EH (cell line): ENCODE measurements around the gene ITPRID2.

Experiments used
- DNase-seq: peaks from one replicate; pipeline ENCODE4 v3.0.0-alpha.2; 2015; ENCODE audit warnings: low read depth

Gene ITPRID2

DNA sequence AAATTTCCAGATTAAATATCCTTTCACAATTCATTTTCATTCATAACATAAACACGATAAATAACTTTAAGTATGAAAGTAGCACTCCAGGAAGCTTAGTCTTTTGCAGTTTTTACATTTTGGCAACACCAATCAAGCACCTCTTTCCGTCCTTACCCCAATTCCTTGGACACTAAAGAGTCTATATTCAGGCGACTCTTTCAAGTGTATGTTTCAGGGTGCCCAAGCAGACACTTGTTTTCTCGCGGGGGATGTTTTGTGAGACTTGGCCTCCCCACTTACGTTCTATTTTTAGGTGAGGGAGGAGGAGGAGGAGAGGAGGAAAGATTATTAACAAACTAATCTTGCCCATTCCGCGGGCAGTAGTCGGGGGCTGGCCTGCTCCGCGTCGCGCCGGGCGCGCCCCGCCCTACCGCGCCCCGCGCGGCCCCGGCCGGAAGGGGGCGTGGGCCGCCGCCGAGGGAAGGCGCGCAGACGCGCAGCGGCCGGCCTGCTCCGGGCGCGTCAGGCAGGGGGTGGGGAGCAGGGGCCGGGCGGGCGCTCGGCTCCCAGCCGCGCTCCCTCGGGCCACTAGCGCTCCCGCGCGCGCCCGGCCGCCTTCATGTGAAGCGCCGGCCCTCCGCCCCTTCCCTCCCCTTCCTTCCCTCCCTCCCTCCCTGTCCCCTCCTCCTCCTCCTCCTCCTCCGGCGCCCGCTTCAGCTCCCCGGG lies at the start of gene ITPRID2:
ITPRID2 (plus strand) TSS at position 473 of the 708 bp plus-strand sequence. CDS start 337 bp downstream, outside the sequence.
- DNase-seq = peak; percentile 93

DNA sequence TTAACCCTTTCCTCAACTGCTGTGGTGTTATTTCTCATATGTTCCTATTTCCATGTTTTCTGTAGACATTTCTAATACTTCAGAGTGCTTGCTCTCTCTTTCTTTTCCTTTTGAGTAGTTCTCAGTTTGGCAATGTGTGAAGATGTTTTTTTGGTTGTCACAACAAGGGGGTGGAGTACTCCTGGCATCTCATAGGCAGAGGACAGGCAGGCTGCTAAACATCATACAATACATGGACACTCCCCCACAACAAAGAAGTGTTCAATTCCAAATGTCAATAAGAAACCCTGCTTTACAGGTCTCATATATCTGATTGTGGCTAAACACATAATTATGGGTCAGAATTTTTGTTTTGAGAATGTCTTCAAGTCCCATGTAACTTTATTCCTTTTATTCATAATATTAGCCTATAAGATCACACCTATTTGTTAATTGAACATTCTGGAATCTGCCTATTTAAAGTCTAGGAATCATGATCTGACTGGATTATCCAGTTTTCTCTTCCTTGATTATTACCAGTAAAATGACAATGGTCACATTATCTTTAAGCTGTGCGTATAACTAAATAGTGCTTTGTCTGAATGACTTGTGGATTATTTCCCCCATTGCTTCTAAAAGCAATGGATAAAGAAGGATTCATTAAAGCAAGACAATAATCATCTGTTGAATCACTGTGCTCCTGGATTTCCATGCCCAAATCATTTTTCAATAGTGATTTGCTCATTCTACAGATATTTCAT lies 46.8 kb upstream of the ITPRID2 start:
- DNase-seq = no peak

DNA sequence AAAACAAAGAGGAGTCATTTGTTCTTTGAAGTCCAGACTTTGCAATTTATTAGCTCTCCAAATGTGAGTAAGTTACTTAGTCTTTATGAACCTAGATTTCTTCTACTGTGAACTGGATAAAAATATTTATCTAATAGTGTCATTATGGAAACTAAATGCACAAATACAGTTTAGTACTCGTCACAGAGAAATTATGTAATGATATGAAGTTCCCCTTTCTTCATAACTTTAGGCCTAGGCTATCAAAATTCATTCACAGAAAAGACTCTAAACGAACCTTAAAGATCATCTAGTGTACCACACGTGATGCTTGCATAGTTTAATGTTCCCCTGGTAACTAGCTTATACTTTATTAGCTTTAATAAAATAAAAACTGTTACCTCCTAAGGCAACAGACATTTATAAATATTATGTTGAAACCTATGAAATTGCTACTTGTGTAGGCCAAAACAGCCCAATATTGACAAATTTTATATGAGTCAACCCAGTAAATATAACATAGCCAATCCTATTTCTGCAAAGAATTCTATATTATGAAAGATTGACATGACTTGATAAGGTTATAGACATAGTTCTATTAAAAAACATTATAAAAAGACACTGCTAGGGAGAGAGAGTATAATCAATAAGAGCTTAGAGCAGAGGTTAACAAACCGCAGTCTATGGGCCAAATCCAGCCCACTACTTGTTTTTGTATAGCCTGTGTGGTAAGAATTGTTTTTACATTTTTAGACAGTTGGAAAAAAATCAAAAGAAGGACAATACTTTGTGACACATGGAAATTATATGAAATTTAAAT lies 44.9 kb upstream of the ITPRID2 start:
- DNase-seq = no peak

DNA sequence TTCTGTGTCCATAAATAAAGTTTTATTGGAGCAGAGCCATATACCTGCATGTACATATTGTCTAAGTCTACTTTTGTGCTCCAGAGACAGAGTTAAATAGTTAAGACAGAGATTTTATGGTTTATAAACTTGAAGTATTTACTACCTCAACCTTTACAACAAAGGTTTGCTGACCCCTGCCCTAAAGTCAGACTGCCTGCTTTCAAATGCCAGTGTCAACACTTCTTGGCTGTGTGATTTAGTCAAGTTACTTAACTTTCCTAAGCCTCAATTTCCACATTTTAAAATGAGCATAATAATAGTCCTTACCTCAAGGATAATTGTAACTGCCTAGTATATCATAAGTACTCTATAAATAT lies 44.4 kb upstream of the ITPRID2 start:
- DNase-seq = no peak

DNA sequence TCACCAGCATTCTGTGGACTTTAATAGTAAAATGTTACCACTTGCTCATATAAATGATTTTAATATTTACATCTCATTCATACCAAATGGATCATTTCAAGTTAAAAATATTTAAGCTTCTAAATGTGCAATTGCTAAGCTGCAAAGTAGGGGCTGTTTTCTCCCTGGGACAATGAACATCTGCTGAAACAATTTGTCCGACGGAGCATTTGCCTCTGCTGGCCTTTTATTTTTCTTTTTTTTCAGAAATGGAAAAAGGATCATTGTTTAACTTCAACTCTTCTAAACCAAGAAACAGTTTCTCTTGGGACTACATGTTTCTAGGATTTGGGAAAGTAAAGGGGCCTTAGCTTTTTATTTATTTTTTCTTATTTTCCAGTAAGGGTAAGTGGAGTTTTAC lies 43.8 kb upstream of the ITPRID2 start:
- no peak for DNase-seq

DNA sequence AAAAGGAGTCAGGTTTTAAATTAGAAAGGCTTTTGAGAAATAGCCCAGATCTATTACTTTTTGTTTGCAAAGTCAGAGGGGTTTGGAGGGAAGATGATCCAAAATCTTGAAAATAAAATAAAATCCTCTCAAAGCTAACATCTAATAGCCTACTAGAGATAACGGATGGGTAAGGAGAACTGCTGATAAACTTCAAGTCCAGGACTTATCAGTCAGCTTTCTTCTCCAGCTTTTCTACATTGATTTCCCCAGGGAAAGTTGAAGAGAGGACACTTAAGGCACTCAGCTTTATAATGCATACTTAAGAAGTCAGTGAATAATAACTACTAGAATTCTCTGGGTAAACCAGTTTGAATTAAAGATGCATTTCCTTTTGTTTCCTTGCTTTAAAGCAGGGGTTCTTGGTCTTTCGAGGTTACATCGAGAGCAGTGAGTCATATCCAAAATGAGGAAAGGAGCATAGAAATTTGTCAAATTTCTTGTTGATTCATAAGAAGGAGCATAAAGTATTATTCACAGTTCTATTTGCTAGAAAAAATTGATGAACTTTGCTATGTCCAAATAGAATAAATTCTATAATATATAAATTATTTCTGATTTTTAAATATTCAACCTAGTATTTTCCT lies 43.2 kb upstream of the ITPRID2 start:
- no peak for DNase-seq

DNA sequence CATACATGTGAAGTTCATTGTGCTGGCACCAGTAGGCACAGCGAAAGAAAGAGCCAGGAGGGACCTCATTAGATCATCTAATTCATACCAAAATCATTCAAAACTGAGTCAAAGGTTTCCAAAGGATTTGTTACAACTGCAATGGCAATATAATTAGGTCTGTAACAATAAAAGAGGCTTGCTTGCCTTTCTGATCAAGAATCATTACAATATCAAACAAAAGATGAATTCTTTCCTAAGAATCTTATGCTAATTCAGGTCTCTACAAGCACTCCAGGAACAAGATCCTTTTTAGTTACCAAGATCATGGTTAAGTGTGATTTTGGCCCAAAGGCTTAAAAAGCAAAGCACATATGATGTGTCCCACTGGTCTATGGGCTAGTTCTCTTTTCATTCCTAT lies 41.9 kb upstream of the ITPRID2 start:
- no peak for DNase-seq

DNA sequence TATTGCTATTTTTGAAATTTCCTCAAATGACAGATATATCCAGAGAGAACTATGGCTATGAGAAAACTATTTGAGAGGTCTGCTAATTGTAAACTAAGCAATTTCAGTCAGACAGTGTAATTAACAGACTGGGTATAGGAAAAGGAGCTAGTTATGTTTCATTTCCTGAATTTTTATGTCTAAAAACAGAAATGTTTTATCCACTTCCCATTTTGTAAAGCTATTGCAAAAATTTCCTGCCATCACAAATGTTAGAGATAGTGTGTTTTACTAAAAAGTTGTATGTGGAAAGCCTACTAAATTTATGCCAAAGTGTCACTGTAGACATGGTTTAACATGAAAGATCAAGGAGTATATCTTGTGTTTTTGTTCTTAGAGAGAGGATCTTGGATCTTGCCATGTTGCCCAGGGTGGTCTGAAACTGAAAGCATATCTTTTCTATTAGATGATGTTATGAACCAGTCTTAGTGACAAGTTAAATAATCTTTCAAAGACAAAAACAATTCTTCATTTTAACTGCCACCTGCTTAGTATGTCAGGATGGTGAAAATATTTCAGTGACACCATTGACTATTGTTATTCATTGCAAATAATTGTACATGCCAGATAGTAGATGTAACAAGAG lies 40.5 kb upstream of the ITPRID2 start:
- DNase-seq = no peak

DNA sequence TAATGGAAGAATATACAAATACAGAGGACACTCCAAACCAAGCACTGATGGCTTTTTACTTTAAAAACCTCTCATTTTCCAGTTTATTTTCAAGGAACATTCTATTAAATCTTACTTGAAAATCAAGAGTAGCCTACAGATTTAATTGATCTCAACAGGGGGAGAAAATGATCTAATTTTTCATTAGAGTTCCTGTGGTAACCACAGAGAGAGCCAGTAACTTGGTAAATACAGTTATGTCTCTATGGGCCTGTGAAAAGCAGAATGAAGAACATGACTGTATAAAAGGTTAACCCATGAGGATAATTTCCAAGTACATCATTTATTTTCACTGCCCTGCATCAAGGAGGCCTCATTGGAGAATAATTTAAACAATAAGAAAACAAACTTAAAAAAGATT lies 39.8 kb upstream of the ITPRID2 start:
- DNase-seq = no peak

DNA sequence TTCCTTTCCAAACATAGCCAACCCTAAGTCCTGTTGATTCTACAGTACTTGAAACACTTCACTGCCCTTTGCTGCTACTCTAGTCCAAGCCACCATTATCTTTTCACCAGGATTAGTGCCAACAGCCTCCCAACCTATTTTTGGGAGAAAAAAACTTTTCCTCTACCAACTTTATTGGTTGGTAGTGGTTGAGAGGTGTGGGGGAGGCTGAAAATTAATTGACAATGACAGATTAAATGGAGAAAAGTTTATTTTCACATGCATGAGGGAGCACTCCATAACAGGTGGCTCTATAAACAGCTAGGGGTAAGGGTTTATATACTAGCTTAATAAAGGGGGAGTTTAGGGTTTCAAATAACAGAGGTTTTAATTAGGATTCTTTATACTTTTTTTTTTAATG lies 37.8 kb upstream of the ITPRID2 start:
- no peak for DNase-seq

DNA sequence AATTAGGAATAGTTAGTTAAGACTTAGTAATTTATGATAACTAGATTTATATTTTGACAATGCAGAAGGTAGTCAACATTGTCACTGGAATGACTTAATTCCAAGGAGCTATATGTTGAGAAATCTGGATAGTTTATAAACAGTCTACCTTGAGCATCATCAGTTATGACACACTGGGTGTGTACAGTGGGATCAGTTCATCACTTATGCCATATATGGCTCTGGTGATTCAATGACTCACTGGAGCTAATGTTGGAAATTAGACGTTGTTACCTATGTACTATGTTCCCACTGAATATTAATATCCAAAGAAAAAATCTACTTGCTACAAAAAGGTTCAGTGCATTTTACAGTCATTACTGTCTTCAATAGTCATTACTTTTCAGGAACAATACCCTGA lies 34.0 kb upstream of the ITPRID2 start:
- peak; percentile 12 for DNase-seq

DNA sequence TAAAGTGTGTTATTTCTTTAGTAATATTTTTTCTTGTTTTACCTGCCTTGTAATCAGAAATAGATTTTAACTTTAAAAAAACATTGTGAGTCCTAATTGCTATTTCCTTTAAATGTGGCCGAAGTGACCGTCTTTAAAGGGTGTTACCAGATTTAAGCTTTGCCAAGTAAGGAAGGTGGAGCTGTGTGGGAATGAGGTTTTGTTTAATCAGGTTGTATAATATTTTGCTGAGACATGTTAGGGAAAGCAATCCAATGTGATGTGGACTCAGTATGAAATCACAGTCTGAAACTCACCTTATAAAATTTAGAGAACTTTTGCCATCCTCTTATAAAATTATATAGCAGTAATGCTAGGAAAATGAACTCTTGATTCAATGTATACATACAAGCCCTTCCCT lies 32.9 kb upstream of the ITPRID2 start:
- DNase-seq = no peak

DNA sequence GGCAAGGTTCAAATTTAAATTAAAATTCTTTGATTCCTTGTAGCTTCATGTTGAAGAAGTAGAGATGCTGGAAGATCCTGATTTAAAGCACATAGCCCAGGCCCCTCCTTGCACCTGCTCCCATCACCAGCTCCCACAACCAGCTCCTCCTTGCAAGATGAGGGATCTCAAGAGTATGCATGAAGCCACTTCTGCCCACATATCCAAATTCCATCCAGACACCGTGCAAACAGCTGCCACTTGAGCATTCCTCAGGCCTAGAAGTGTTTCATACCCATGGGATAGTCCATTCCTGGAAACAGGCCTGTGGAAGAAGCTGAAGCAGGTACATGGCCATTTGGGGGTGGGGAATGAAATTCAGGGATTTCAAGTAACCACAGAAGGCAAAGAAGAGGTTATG lies 32.4 kb upstream of the ITPRID2 start:
- DNase-seq = no peak

DNA sequence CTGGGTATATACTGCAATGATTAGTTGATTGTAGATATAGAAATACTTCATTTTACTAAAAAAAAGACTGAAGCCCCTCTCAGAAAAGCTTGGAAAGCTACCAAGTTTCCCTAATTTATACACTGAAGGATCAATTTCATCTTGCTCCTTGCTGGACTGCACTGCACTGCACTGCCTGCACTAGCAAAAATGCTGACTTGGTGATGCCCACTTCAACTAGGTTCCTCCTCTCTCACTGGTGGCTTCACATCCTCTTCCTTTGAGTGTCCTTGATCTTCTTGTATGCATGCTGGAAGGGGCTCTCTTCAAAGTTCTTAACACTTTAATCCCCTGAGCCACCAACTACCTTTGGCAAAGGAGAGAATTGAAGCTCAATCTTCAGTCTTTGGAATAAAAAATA lies 31.7 kb upstream of the ITPRID2 start:
- DNase-seq = no peak

DNA sequence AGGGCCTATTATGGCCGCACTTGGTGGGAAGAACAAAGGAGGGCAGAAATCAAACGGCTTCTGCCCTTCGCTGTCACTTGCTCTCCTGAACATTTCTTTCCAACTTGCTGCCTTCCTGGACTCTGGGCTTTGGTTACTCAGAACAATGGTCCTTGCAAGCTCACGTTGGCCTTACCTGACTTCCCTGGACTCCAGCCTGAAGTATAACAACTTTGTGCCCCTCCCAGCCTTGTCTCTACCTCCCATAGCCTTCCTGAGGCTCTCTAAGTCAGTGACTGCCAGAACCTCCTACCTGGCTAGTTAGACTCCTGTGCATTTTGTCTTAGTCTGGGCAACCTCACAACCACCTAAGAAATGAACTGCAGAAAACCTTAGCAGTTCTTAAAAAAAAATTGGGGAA lies 30.2 kb upstream of the ITPRID2 start:
- DNase-seq = no peak

DNA sequence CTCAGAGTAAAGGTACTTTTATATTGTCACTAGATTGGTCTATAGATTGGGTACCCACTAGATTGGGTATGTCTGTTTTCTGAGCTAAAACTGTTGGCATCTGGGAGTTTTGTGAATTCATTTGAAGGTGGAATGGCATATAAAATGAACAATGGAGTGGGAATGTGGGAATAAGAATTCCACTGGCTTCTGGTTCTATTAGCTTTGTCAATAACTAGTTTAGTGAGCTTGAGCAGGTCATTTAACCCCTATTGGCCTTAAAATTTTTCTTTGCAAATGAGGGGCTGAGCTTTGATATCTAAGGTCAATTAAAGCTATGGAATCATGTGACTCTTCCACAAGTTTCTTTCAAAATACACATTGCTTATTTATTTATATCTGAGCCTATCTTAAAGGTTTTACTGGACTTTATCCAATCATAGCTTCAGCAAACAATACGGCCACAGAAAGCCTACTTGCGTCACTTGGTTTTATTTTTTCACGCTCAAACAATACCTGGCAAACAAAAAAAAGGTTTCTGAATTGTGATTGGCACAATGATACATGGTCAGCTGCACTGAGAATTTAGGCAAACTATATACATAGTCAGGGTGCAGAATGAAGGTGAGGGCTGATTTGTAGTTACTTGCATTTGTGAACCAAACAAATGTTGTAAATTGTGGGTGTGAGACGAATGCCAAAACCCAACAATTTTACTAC lies 28.8 kb upstream of the ITPRID2 start:
- no peak for DNase-seq

DNA sequence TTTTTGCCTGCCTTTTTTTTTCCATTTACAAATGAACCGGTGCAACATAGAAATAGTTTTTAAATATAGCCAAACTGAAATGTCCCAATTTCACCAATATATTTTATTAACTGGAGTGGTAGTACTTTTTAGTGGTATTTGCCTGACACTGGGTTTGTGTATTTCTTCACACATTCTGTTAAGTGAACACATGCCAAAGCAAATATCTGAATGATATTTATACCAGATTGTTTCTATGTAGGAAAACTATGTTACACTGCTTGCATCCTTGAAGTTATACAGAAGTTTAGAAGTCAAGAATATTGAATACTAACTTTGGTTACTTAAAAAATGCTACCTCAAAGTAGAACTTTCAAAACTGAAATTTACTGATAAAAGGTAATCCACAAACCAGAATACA lies 19.4 kb upstream of the ITPRID2 start:
- no peak for DNase-seq

DNA sequence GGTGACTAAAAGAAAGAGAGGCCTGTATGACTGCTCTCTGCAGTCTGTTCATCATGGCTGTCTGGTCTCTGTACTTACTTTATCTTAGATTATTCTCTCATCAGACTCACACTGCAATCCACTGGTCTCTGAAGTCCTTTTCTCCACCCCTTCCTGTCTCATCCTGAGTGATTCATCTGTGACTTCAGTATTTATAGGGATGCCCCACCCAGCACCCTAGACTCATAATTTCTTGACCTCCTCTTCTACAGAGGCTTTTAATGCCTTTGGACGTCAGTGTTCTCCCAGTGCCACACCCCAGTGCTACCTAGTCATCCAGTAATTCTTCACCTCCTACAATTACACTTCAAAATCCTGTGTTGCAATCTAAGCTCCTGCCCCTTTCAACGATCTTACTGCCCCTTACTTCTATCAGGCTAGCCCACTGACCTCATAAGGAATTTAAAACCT lies 14.9 kb upstream of the ITPRID2 start:
- peak; percentile 69 for DNase-seq

DNA sequence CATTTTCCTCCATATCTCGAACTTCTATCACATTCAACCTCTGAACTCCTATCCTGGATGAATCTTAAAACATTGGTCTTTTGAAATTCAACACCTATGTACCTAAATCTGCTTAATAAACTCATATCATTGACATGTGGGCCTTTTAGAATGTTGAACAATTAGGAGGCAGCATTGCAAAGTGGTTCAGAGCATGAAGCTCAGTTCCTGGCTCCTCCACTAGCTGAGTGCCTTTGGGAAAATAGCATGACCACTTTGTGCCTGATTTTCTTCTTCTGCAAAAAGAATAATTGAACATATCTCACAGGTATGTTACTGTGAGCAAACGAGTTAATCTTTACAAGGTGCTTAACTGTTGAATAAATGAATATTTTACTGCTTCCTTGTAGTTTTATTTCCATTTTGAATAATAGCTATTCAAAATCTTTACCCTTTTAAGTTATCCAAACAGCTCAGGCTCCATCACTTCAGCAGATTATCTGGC lies 14.3 kb upstream of the ITPRID2 start:
- DNase-seq = no peak

DNA sequence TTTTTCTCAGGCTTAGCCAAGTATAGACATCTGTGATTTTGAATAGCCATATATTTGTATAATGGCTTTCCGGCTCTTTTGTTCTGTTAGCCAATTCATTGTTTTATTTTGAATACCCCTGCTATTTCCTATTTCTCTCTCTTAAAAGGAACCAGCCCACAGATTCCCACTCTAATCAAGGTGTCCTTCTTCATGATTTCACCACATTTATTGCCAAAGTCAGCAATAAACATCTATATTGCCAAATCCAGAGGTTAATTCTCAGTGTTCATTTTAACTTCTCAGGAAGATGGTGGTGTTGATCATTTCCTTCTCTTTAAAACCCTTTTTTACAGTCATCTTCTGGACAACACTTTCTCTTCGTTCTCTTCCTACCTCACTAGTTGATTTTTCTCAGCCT lies 13.1 kb upstream of the ITPRID2 start:
- no peak for DNase-seq

DNA sequence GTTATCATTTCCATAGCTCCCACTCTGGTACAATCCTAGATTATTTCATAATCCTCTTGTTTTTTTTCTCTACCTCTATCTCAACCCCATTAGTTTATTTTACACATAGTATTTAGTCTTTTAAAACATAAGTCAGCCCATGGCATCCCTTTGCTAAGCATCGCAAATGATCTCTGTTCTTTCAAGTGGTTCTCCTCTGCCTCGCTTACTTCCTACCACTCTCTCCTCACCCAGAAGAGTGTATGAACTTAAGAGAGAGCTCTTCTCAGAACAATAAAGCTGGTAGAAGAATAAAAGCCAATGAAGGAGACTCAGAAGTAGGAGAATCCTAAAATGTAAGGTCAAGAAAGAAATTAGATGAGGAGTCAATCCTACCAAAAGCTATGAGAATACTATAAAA lies 12.2 kb upstream of the ITPRID2 start:
- no peak for DNase-seq
